HG02798 (cell line): ENCODE measurements around the gene PSMD1.

Experiments used
- ATAC-seq: cut with Tn5 transposase; IDR thresholded peaks from one replicate; pipeline ENCODE4 v1.9.1; 2021; ENCODE audit warnings: mild to moderate bottlenecking; ENCODE audit not compliant: unreplicated experiment, poor library complexity

The PSMD1 gene

DNA sequence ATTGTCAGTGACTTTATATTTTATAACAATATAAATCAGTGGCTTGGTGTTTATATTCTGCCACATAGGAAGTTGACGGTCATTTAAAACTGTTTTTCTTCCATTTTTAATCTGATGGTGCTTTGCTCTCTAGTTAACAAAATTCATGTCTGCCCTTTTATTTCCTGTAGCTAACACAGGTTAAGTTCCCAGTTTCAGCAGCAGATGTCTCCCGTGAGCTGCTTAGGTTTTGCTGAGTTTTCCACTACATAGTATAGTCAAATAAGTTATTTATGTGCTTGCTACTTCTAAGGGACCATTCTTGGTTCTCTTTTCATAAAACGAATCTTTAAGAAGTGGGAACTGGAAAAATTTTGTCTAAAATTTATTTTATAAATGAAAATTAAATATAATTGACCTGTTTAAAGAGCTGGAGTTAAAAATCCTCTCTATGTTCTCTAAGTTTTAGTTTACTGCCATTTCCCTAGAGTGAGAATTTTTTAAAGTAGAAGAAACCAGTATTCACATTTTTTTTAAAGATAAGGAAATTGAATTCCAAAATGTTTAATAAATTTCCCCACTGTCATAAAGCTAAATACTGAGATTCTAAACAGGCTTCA, 47.5 kb downstream of the PSMD1 start:
- peak; percentile 77 for ATAC-seq

DNA sequence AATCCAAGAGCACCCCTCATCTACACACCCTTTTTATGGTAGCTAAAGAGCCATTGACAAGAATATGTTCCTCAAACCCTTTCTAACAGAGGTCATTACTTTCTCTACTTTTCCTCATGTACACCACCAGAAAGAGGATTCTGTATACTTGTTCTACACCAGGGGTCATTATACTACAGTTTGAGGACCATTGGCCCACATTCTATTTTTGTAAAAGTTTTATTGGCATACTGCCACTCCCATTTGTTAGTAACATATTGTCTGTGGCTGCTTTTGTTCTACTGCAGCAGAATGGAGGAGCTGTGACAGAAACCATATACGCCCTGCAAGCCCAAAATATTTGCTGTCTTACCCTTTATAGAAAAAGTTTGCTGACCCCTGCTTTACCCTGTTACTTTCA, 53.9 kb downstream of the PSMD1 start:
- ATAC-seq = no peak

DNA sequence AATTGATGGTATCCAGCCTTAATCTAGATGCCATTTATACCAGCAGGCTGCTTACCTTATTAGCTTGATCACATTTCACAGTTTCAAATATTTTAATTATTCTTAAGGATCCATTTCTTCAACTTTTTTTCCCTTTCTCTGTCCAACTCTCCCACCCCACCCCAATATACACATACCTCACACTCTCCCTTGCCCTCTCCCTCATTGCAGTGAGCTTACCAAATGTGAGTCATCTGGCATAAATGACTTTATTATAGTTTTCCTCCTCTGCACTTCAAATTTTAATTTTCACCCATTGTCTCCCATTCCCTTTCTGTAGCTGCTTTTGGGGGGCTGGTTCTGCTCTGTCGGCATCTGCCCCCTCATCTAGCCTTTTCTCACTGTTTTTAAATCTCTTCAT, 55.3 kb downstream of the PSMD1 start:
- ATAC-seq = no peak

DNA sequence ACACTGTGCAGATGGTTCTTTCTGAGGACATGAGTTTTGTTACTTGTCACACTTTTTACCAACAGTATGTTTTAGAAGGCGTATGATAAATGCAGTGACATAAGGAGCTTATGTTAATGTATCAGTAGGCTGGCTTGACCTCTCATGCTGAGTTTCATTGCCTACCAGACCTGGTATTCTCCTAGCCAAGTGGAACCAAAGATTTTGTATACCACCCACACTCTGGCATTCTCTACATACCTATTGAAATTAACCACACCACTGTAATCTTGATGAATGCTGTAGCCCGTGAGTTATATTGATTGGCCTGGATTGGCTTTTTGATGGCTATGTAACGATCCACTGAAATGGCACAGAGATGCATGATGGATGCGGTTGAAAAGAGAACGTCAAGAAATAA, 56.8 kb downstream of the PSMD1 start:
- no peak for ATAC-seq

DNA sequence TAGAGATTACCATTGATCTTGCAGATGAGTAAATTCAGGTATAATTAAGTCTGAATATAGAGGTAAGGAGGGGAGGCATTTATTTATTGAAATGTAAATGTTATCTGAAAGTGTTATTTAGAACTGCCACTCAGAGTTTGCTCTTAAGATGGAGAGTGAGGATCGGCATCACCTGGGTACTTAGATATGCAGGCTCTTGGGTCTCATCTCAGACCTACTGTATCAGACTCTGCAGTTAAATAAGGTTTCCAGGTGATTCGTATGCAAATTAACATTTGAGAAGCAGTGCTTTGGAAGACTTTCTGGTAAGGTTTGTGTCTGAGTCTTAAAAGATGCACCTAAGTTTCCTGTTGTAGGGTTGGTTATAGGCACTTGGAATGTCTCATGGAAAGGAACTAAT, 59.0 kb downstream of the PSMD1 start:
- ATAC-seq = no peak

DNA sequence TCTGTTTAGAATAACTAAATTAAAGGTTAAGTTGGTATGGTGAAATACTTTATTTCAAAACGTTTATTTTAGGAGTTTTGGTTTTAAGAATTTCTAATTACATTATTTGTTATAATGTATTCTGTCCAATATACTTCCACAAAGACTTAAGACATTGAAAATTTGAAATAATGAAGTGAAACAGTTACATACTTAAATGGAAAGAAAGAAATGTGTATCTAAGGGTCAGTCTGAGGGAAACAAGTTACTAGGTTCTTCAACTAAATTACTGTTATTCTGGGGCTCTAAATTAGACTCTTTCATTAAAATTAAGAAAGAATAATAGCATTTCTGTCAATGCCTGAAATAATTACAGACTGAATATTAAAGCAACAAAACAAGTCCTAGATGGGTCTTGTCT, 60.5 kb downstream of the PSMD1 start:
- ATAC-seq = no peak

DNA sequence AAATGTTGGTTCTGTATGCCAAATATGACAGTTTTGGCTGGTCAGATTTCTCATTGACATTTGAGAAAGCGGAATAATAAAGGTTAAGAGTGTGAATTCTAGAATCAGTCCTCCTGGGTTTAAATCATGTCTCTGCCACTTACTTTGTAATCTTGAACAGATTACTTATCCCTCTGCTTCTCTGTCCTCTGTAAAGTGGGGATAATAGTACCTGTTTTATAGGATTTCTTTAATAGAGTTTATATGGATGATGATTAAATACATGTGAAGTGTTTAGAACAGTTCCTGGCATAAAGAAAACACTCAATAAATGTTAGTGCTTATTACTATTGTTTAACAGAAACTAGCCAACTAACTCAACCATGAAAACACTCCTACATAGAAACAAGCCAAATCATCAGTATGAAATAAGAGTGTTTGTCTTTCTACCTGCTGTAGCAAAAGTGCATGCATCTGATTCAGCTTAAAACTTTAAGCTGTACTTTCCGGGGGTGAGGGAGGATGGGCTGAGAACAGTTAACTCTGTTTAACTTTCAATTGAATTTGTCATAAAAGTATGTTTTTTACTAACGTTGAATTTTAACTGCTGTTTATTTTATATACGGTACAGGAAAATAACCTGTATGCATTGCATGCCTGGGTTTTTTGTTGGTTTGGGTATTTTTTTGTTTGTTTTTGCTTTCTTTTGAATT, 61.4 kb downstream of the PSMD1 start:
- no peak for ATAC-seq

DNA sequence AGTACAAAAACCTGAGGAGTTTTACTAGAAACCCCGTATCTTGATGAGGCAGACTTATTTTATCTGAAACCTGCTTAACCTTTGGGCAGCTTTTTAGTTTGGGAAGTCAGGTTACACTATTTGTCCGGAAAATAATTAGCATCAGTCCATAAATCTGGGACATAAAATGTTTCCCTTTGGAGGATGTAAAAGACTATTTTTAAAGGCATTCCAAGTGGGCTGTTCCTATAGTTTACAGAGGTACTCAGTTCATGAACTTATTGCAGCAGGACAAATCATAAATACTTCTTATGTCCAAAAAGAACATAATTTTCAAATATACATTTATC, 61.9 kb downstream of the PSMD1 start:
- ATAC-seq = no peak

DNA sequence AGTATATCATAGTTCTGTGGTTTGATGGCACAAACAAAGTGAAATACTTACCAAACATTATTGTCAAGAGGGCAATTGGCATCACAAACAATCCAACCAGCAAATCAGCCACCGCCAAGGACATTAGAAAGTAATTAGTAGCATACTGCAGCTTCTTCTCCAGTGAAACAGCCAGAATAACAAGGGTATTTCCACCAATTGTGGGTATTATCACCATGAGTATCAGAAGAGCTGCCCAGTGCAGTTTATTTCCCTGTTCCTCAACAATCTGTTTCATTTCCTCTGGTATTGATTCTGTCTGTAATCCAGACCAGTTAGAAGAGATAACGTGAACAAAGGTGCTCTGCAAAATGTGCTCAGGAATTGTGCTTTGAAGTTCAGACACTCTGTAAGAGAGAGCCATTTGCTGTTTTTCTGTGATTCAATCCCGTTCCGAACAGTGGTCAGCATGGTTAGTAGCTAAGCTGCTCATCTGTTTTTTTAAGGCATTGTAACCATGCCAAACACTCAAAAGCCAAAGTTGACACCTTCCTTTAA, 66.8 kb downstream of the PSMD1 start:
- no peak for ATAC-seq

DNA sequence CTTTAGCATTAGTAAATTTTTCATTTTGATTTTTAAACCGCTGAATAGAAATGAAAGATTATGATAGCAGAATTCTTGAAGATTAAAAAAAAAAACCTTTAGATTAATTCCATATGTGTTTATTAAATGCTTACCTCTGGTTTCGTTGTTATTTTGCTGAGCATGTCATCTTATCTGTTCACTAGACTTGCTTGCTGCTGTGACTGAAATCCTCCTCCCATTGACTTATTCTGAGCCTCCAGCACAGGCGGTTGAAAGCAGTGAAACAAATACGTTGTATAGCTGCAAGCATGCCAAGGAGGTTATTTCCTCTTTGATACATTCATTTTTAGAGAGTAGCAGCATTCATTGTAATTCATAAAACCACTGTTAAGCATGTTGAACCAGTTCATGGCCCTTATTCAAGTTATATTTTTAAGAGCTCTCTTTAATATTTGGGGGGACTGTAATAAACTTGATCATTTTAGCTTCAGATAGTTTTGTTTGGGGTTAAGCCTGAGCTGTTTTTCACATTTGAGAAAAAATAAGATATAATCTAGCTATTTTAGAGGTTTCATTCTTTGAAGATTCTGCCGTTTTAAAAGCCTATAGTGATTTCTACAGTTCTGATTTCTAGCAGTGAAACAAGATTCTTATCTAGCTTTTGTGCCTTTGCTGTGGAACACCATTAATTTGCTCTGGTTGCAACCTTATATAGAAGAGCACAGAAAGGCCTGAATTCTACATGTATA, 68.3 kb downstream of the PSMD1 start, which contains the start of gene HTR2B:
TSS of gene HTR2B (minus strand) at position 205 of the 731 bp plus-strand sequence. CDS start 1,278 bp downstream, outside the sequence.
- no peak for ATAC-seq

DNA sequence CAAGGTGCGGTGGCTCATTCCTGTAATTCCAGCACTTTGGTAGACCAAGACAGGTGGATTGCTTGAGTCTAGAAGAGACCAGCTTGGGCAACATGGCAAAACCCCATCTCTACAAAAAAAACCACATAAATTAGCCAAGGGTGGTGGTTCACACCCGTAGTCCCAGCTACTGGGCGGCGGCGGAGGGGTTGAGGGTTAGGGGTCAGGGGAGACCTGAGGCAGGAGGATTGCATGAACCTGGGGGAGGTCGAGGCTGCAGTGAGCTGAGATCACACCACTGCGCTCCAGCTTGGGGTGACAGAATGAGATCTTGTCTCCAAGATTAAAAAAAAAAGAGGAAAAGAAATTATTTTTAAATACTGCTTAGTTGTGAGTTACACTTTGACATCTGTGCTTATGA, 69.5 kb downstream of the PSMD1 start:
- no peak for ATAC-seq

DNA sequence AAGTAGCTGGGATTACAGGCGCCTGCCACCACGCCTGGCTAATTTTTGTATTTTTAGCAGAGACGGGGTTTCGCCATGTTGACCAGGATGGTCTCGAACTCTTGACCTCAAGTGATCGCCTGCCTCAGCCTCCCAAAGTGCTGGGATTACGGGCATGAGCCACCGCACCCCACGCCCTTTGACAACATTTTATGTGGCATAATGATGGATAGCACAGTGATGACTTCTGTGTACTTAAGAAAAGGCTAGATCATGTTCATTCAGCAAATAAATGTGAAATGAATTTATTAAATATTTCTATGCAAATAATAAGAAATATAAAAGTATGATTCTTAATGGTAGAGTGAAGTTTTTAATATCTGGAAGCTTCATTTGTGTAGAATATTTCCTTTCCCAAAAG, 70.8 kb downstream of the PSMD1 start:
- ATAC-seq = no peak

DNA sequence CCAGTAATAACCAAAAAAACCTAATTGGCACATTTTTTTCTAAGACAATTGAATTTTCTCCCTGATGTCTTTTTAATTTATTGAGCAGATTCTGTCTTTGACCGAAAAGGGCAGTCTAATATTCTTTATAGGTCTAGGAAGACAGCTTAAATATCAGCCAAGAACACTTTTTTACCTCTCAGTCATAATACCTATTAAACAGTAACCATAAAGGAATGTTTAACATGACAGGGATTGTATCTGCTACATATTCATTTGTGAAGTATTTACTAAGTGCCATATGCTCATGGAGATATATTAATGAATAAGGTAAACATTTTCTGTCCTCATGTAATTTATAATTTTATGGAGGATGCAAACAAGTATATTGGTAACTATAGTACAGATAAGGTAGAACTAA, 71.3 kb downstream of the PSMD1 start:
- ATAC-seq = no peak

DNA sequence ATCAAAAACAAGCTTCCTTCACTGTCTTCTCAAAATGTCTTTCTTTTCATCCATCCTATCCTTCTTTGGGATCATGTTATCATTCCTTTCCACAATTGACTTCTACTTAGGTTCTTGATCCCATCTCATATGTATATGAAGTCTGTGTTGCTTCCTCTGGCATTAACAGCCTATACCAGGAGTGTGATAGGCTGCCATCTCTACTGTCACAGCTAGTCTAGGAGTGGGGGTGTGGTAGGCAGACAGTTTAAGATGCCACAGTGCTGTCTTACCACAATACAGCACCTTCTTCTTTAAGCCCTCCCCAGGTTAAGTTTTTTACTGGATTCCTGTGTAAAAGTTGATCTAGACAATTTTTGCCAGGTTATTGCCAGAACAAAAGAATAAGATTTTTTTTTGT, 71.9 kb downstream of the PSMD1 start:
- no peak for ATAC-seq

DNA sequence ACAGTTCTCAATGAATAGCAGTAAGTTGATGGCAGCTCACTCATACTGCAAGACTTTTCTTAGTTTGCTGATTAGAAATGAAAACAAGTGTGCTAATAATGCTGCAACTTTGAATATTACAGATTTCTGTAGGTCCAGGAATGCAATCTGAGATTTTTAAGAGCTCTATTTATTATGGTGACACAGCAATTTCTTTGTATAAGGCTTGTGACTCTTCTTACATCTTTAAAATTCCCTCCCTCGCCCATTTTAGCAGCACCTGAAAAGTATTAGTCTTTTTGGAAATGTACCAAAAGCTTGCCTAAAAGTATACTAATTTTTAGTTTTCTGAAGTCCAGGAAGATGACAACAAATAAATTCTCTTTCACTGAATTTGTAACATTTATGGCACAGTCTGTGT, 72.5 kb downstream of the PSMD1 start:
- no peak for ATAC-seq

DNA sequence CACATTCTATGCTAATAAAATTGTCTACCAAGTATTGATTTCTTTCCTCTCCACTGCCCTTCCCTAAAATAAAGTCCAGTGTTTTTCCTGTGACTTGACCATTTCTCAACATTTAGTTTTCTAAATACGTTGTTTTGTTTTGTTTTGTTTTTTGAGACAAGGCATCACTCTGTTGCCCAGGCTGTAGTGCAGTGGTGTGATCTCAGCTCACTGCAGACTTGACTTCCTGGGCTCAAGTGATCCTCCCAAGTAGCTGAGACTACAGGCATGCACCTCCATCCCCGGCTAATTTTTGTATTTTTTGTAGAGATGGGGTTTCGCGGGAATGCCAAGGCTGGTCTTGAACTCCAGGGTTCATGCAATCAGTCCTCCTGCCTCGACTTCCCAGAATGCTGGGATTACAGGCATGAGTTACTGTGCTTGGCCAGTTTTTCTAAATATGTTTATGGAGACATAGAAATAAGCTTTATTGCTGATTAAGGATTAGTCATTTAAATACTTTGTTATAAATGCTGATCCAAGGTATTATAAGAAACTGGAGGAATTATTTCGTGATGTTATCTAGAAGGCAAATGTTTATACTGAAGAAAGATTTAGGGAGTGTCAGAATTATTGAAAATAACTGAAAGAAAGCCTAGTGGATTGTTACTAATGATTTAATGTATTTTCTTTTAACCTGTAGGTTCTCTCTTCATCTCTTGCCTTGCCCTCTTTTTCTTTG, 73.8 kb downstream of the PSMD1 start:
- ATAC-seq = no peak

DNA sequence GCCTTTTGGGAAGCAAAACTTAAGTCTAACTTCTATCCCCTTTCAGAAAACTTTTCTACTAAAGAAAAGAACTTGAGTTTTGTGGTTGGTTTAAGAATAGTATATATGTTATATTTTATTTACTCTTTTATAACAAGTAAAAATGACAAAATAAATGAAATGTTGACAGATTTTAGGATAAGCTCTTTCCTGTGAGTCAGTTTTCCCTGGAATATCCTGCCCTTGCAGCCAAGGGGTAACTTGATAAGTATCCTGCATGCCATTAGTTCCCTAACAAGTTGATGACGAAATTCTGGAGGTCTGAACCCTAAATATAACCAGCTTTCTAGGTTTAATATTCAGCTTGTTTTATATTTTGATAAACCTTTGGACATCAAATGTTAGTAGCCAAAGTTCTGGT, 75.5 kb downstream of the PSMD1 start:
- no peak for ATAC-seq

DNA sequence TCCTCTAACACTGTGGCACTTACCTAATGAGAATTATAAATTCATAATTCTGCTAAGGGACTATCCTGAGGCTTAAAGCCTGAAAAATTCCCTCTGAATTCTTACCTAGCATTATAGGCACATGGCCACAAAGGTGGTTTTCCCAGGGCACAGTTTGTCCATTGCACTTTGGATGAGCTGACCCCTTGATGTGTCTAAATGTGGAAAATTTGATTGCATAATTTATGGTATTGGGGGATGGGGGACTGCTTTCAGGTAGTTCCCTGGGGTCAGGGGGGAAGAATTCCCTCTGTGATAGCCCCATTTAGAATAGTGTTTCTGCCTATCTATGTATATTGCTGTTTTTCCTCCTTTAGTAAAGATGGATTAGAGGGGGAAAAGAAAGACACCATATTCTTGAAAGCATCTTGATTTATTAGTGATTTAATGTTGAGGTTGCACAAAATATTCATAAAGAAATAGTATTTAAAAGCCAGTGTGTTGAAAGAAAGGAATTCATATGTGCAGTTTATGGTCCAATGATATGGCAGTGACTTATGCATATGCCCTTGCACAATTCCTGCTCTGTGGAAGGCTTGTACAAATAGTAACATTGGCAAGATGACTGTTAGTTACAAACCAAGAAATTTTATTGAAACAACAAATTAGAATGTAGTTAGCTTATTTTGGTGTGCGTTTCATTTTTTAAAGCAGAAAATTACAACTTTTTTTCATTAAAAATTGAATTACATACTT, 76.9 kb downstream of the PSMD1 start:
- ATAC-seq = no peak

DNA sequence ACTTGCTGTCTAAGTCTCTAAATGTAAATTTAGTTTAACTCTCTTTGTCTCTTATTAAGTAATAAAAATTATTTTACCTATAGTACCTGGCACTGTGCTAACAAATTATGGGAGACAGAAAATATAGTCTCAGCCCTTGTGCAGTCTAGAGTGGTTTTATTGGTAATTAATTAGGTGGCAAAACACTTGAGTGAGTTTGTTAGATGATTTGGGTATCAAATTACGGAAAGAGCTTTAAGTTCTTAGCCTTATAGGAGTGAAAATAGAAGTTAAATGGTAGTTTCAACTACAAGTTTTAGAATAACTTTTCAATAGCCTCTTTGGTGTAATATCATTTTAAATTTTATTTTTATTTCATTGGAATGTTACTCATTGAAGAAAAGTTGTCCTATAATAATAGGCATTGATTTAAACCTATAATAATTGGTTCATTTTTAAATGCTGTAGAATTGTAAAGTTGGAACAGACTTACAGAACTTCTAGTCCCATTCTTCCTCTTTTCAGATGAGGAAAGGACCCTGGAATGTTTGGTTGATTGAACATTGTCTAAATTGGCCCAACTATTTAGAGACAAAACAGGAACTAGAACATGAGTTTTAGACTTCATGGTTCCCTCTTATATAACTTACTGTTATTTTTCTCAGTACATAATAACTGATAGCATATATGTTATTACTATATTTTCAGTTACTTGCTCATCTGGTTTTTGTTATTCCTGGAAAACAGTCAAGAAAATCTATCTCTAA, 78.4 kb downstream of the PSMD1 start:
- ATAC-seq = no peak

DNA sequence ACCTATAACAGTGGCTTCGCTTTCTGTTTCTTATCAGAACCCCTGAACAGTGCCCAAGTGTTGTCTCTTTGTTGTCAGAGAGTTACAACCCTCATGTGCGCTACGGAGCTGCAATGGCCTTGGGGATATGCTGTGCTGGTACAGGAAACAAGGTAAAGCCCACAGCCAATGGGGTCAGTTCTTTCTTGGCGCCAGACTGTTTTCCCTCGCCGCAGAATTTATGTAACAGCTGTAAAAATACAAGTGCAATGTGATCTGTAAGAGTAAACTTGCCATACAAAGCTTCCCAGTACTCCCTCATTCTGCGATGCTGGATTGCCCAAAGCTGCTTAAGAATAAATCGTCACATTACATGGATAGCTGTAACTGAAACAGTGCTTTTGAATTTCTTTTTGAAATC, 82.0 kb downstream of the PSMD1 start:
- ATAC-seq = no peak
